HepG2 (cell line): Measurements from ENCODE around the gene TSEN54. TPM values are rescaled to one million over a fixed set of nuclear protein-coding genes. Genes with fewer than 3 reads are reported as not detected.

ENCODE experiments used
- AHR ChIP-seq: IDR thresholded peaks from 2 replicates; pipeline ENCODE4 v1.6.1; 2018; ENCODE audit warnings: missing genetic modification reagents, missing compliant biosample characterization
- ATF7-NPFF ChIP-seq: sonication (generic); formaldehyde crosslinking; IDR thresholded peaks from 2 replicates; pipeline ENCODE4 v1.8.1; 2023; ENCODE audit warnings: mild to moderate bottlenecking, low read depth, missing genetic modification reagents, moderate library complexity
- HOXD1 ChIP-seq: sonication (generic); formaldehyde crosslinking; IDR thresholded peaks from 2 replicates; pipeline ENCODE4 v1.5.0; 2020; ENCODE audit warnings: missing genetic modification reagents
- IKZF4 ChIP-seq: sonication (generic); formaldehyde crosslinking; IDR thresholded peaks from 2 replicates; pipeline ENCODE4 v1.5.1; 2020; ENCODE audit warnings: borderline replicate concordance, mild to moderate bottlenecking, low read depth, missing genetic modification reagents; ENCODE audit errors: not compliant biosample characterization
- KDM2A ChIP-seq: sonication (generic); formaldehyde crosslinking; IDR thresholded peaks from 2 replicates; pipeline ENCODE4 v1.4.0; 2020; ENCODE audit warnings: low read depth, missing genetic modification reagents, borderline replicate concordance
- MAFF ChIP-seq: IDR thresholded peaks from 2 replicates; pipeline ENCODE4 v1.6.1; 2011; ENCODE audit warnings: low read depth, low read length, improper control_type of control experiment
- NFKB2 ChIP-seq: sonication (generic); formaldehyde crosslinking; IDR thresholded peaks from 2 replicates; pipeline ENCODE4 v1.4.0; 2020; ENCODE audit warnings: missing genetic modification reagents, borderline replicate concordance
- RBFOX2 ChIP-seq: fragments of 200-400 bp; formaldehyde crosslinking; IDR thresholded peaks from 2 replicates; pipeline ENCODE4 v1.6.1; 2017; ENCODE audit warnings: low read depth, mild to moderate bottlenecking, low read length
- RORA ChIP-seq: sonication (generic); formaldehyde crosslinking; IDR thresholded peaks from 2 replicates; pipeline ENCODE4 v1.5.0; 2020; ENCODE audit warnings: mild to moderate bottlenecking, missing genetic modification reagents, moderate library complexity
- SKI ChIP-seq: fragments of 450-650 bp; IDR thresholded peaks from one replicate; pipeline ENCODE4 v1.6.1; 2018; ENCODE audit warnings: mild to moderate bottlenecking; ENCODE audit not compliant: partially characterized antibody
- TAF15 ChIP-seq: fragments of 200-400 bp; formaldehyde crosslinking; IDR thresholded peaks from one replicate; pipeline ENCODE4 v1.6.1; 2018; ENCODE audit warnings: mild to moderate bottlenecking, low read depth, low read length; ENCODE audit not compliant: poor library complexity, severe bottlenecking
- ZFP1 ChIP-seq: IDR thresholded peaks from 2 replicates; pipeline ENCODE4 v1.6.1; 2016
- ZKSCAN8 ChIP-seq: IDR thresholded peaks from 2 replicates; pipeline ENCODE4 v1.6.1; 2016; ENCODE audit warnings: borderline replicate concordance, missing genetic modification reagents, missing compliant biosample characterization
- ZNF552 ChIP-seq: sonication (generic); formaldehyde crosslinking; IDR thresholded peaks from 2 replicates; pipeline ENCODE4 v1.9.0; 2022; ENCODE audit warnings: missing genetic modification reagents, mild to moderate bottlenecking, borderline replicate concordance
- ZNF589 ChIP-seq: sonication (generic); formaldehyde crosslinking; conservative IDR thresholded peaks from 2 replicates; pipeline ENCODE4 v1.8.0; 2022; ENCODE audit warnings: mild to moderate bottlenecking, moderate library complexity, missing genetic modification reagents
- ZNF678 ChIP-seq: sonication (generic); formaldehyde crosslinking; IDR thresholded peaks from 2 replicates; pipeline ENCODE4 v1.4.0; 2020; ENCODE audit warnings: mild to moderate bottlenecking, missing genetic modification reagents
- ZSCAN29 ChIP-seq: sonication (generic); formaldehyde crosslinking; conservative IDR thresholded peaks from 2 replicates; pipeline ENCODE4 v1.4.0; 2020; ENCODE audit warnings: mild to moderate bottlenecking, missing genetic modification reagents
- polyA plus RNA-seq, 8 experiments: library from polyadenylated mRNA; depleted of rRNA in 3 of 8; stranded (reverse) in 7 of 8; unstranded in 1 of 8; fragments of >200 nt; fragmentation: Illumina TruSeq in 4 of 8; extraction: Trizol in 4 of 8; gene quantifications; 2 replicates each; pipeline versions ENCODE4 v1.2.1 to v1.2.3, GENCODE V29; 2011 to 2016; ENCODE audit warnings: low read depth in 4 of 8, missing spikeins in 1 of 8, mixed read lengths in 1 of 8; ENCODE audit not compliant: insufficient read depth in 1 of 8
- total RNA-seq, 5 experiments: library from RNA; depleted of rRNA; stranded (reverse); fragments of >200 nt; fragmentation: Illumina TruSeq; extraction: Trizol; gene quantifications; 2 replicates each; pipeline ENCODE4 v1.2.3, GENCODE V29; 2016; ENCODE audit warnings: low read depth in 1 of 5
- TF ChIP-seq, protein P1 (sequence below): sonication (generic); formaldehyde crosslinking; IDR thresholded peaks from 2 replicates; pipeline ENCODE4 v1.4.0; 2020; ENCODE audit warnings: missing genetic modification reagents
- TF ChIP-seq, protein P2 (sequence below): IDR thresholded peaks from 2 replicates; pipeline ENCODE4 v1.6.1; 2018; ENCODE audit warnings: missing genetic modification reagents
- TF ChIP-seq, protein P3 (sequence below): IDR thresholded peaks from 2 replicates; pipeline ENCODE4 v1.6.1; 2016; ENCODE audit warnings: low read depth, control low read depth
- TF ChIP-seq, protein P4 (sequence below): sonication (generic); formaldehyde crosslinking; IDR thresholded peaks from 2 replicates; pipeline ENCODE4 v1.4.0; 2020; ENCODE audit warnings: missing genetic modification reagents

Gene TSEN54
- total and polyA plus RNA-seq, 2 of the 13 experiments (the other 11 are each of a cell fraction or from before 2014, with no cell fraction given), result 62.9 to 63.3 TPM

DNA sequence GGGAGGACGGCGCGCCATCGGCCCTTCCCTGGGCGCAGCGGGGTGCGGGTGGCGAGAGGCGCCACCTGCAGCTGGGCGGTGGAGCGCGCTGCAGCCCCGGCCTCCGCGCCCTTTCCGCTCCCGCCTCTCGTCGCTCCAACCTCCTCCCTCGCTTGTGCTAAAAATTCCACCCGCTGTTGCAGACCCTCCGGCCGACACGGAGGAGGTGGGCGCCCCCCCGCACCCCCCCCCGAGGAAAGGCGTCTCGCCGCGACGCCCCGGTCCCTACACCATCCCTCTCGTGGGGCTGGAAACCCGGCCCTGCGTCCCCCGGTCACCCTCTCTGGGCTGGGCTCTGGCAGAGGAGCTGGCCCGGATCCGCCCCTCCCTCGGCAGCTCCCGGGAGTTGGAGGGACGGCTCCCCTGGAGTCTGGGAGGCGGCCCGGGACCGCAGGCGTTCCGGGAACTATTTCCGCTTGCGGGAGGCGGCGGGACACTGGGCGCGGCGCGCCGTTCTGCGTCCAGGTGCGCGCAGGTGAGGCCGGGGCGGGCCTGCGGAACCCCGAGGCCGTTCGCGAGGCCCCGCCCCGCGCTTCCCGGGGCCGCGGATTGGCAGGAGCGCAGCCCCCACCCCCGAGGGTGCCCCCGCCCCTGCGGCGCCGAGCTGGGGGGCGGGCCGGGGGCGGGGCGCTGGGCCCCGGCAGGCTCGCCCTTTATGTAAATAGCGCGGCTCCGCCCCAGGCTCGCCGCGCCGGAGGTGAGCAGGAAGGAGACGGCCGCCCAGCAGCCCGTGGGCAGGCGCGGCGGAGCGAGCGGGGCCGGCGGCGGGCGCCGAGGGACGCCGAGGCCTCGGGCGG, 8.9 kb downstream of the TSEN54 start, which contains the start of gene LLGL2 (continued):
- peak; percentile 73 for TF ChIP-seq RBFOX2
- 0 out of 2 replicates have a peak, but pooled peaks have one; percentile 89 for TF ChIP-seq AHR
- peak; percentile 70; the same call in 1 of the 2 replicates for TF ChIP-seq ZNF589 (CRISPR knock-in tag)
- no peak for TF ChIP-seq RORA (CRISPR knock-in tag)
- TF ChIP-seq ATF7-NPFF (CRISPR knock-in tag), result peak; percentile 38; the same call in 1 of the 2 replicates
- TF ChIP-seq, protein P1, sequence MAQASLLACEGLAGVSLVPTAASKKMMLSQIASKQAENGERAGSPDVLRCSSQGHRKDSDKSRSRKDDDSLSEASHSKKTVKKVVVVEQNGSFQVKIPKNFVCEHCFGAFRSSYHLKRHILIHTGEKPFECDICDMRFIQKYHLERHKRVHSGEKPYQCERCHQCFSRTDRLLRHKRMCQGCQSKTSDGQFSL (CRISPR knock-in tag), result no peak; the same call in 1 of the 2 replicates
- peak; percentile 67; the same call in 1 of the 2 replicates for TF ChIP-seq ZSCAN29 (CRISPR knock-in tag)
- peak; percentile 51 for TF ChIP-seq SKI
- peak; percentile 85; the same call in 1 of the 2 replicates for TF ChIP-seq HOXD1 (CRISPR knock-in tag)
- TF ChIP-seq NFKB2 (CRISPR knock-in tag), result peak; percentile 74; the same call in 1 of the 2 replicates
- TF ChIP-seq, protein P2, sequence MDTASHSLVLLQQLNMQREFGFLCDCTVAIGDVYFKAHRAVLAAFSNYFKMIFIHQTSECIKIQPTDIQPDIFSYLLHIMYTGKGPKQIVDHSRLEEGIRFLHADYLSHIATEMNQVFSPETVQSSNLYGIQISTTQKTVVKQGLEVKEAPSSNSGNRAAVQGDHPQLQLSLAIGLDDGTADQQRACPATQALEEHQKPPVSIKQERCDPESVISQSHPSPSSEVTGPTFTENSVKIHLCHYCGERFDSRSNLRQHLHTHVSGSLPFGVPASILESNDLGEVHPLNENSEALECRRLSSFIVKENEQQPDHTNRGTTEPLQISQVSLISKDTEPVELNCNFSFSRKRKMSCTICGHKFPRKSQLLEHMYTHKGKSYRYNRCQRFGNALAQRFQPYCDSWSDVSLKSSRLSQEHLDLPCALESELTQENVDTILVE (CRISPR knock-in tag), result peak; percentile 51; the same call in 1 of the 2 replicates
- TF ChIP-seq ZKSCAN8 (CRISPR knock-in tag), result peak; percentile 49; the same call in 1 of the 2 replicates
- TF ChIP-seq ZFP1, result 0 out of 2 replicates have a peak, but pooled peaks have one; percentile 36
- peak; percentile 98 for TF ChIP-seq KDM2A (CRISPR knock-in tag)
- TF ChIP-seq, protein P3, sequence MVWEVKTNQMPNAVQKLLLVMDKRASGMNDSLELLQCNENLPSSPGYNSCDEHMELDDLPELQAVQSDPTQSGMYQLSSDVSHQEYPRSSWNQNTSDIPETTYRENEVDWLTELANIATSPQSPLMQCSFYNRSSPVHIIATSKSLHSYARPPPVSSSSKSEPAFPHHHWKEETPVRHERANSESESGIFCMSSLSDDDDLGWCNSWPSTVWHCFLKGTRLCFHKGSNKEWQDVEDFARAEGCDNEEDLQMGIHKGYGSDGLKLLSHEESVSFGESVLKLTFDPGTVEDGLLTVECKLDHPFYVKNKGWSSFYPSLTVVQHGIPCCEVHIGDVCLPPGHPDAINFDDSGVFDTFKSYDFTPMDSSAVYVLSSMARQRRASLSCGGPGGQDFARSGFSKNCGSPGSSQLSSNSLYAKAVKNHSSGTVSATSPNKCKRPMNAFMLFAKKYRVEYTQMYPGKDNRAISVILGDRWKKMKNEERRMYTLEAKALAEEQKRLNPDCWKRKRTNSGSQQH (CRISPR knock-in tag), result peak; percentile 80
- TF ChIP-seq ZNF552 (CRISPR knock-in tag), result no peak
- TF ChIP-seq, protein P4, sequence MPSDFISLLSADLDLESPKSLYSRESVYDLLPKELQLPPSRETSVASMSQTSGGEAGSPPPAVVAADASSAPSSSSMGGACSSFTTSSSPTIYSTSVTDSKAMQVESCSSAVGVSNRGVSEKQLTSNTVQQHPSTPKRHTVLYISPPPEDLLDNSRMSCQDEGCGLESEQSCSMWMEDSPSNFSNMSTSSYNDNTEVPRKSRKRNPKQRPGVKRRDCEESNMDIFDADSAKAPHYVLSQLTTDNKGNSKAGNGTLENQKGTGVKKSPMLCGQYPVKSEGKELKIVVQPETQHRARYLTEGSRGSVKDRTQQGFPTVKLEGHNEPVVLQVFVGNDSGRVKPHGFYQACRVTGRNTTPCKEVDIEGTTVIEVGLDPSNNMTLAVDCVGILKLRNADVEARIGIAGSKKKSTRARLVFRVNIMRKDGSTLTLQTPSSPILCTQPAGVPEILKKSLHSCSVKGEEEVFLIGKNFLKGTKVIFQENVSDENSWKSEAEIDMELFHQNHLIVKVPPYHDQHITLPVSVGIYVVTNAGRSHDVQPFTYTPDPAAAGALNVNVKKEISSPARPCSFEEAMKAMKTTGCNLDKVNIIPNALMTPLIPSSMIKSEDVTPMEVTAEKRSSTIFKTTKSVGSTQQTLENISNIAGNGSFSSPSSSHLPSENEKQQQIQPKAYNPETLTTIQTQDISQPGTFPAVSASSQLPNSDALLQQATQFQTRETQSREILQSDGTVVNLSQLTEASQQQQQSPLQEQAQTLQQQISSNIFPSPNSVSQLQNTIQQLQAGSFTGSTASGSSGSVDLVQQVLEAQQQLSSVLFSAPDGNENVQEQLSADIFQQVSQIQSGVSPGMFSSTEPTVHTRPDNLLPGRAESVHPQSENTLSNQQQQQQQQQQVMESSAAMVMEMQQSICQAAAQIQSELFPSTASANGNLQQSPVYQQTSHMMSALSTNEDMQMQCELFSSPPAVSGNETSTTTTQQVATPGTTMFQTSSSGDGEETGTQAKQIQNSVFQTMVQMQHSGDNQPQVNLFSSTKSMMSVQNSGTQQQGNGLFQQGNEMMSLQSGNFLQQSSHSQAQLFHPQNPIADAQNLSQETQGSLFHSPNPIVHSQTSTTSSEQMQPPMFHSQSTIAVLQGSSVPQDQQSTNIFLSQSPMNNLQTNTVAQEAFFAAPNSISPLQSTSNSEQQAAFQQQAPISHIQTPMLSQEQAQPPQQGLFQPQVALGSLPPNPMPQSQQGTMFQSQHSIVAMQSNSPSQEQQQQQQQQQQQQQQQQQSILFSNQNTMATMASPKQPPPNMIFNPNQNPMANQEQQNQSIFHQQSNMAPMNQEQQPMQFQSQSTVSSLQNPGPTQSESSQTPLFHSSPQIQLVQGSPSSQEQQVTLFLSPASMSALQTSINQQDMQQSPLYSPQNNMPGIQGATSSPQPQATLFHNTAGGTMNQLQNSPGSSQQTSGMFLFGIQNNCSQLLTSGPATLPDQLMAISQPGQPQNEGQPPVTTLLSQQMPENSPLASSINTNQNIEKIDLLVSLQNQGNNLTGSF (CRISPR knock-in tag), result peak; percentile 85; the same call in 1 of the 2 replicates
- TF ChIP-seq MAFF, result no peak
- TF ChIP-seq TAF15, result peak; percentile 72
- no peak for TF ChIP-seq IKZF4 (CRISPR knock-in tag)
- no peak for TF ChIP-seq ZNF678 (CRISPR knock-in tag)
